Astrocyte (in vitro differentiated cells and primary cell): Measurements from ENCODE around the gene RHBG.

Source experiments
- EZH2 ChIP-seq: IDR thresholded peaks from 2 replicates; pipeline ENCODE4 v1.6.1; 2012; ENCODE audit warnings: mild to moderate bottlenecking, low read length, inconsistent platforms; ENCODE audit not compliant: insufficient read depth
- TF ChIP-seq, protein P1 (sequence below): IDR thresholded peaks from 2 replicates; pipeline ENCODE4 v1.5.1; 2011; ENCODE audit warnings: low read depth, mild to moderate bottlenecking, inconsistent platforms, low read length, moderate library complexity; ENCODE audit not compliant: insufficient read depth

DNA sequence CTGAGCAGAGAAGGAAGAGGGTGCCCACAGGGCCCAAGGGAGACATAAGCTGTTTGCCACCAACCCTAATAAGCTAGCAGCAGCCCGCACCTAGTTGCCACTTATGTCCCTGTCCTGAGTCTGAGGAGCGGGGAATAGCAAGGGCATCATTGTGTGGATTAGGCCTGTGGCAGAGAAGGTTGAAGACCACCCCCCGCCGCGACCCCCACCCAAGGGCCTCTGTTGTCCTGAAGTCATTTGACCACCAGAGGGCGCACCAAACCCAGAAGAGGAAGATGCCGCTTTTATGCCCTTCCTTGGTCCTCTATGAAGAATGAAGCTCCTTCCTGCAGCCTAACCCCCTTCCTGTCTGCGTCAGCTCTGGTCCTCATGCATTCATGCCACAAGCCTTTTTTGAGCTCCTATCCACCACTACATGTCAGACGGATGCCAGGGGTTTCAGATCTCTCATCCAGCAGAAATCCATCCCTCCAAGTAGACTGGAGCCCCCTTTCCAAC is 16.6 kb downstream of the RHBG start:
- TF ChIP-seq, protein P1, sequence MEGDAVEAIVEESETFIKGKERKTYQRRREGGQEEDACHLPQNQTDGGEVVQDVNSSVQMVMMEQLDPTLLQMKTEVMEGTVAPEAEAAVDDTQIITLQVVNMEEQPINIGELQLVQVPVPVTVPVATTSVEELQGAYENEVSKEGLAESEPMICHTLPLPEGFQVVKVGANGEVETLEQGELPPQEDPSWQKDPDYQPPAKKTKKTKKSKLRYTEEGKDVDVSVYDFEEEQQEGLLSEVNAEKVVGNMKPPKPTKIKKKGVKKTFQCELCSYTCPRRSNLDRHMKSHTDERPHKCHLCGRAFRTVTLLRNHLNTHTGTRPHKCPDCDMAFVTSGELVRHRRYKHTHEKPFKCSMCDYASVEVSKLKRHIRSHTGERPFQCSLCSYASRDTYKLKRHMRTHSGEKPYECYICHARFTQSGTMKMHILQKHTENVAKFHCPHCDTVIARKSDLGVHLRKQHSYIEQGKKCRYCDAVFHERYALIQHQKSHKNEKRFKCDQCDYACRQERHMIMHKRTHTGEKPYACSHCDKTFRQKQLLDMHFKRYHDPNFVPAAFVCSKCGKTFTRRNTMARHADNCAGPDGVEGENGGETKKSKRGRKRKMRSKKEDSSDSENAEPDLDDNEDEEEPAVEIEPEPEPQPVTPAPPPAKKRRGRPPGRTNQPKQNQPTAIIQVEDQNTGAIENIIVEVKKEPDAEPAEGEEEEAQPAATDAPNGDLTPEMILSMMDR: peak; percentile 86
- no peak for TF ChIP-seq EZH2
